Measurements from ENCODE around the gene CLDN5. TPM values are rescaled to one million over a fixed set of nuclear protein-coding genes. Genes with fewer than 3 reads are reported as not detected.

The CLDN5 gene
- total RNA-seq, 1 donor from 2014 or later, result 19.5 TPM

DNA sequence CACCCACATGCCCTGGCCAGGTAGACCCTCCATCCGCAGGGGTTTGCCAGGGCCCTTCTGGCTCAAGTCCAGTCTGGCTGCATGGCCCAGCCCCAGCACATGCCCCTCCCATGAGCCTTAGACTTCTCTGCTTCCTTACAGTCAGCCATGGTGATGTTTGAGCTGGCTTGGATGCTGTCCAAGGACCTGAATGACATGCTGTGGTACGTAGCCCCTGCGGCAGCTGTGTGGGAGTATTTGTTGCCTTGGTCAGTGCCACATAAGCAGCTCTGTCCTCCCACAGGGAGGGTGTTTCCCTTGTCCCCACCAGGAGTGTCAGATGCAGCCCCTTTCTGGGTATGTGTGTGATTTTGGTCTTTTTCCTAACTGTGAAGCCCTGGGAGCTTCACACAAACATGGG, 27.0 kb downstream of the CLDN5 start:
- intact Hi-C loops (cut with micrococcal nuclease), result loop anchor here (5.0 kb wide), 1 partner anchor 135 kb away; no protein-coding TSS in a partner anchor
- TF ChIP-seq, protein P1, sequence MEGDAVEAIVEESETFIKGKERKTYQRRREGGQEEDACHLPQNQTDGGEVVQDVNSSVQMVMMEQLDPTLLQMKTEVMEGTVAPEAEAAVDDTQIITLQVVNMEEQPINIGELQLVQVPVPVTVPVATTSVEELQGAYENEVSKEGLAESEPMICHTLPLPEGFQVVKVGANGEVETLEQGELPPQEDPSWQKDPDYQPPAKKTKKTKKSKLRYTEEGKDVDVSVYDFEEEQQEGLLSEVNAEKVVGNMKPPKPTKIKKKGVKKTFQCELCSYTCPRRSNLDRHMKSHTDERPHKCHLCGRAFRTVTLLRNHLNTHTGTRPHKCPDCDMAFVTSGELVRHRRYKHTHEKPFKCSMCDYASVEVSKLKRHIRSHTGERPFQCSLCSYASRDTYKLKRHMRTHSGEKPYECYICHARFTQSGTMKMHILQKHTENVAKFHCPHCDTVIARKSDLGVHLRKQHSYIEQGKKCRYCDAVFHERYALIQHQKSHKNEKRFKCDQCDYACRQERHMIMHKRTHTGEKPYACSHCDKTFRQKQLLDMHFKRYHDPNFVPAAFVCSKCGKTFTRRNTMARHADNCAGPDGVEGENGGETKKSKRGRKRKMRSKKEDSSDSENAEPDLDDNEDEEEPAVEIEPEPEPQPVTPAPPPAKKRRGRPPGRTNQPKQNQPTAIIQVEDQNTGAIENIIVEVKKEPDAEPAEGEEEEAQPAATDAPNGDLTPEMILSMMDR (IDR thresholded peaks at IDR 0.05; ENCODE audit: borderline replicate concordance), result no peak
- Histone ChIP-seq H3K9me3 (replicated peaks) (no peaks in the 10 kb centered on the region), H3K27ac (replicated peaks) (no peak overlapping the region), H3K36me3 (no peaks in the 10 kb centered on the region), H3K27me3 (ENCODE audit: low read depth) (peaks cover 4% of the 10 kb centered on the region), H3K4me3 (no peak overlapping the region), H3K4me1 (no peaks in the 10 kb centered on the region)
- no peak for DNase-seq

- DNase-seq, result no peak
- Histone ChIP-seq H3K4me3 (no peak overlapping the region), H3K9me3 (replicated peaks) (no peaks in the 10 kb centered on the region), H3K27me3 (ENCODE audit: low read depth) (peaks cover 4% of the 10 kb centered on the region), H3K4me1 (no peaks in the 10 kb centered on the region), H3K27ac (replicated peaks) (no peak overlapping the region), H3K36me3 (no peaks in the 10 kb centered on the region)
- TF ChIP-seq, protein P1 (IDR thresholded peaks at IDR 0.05; ENCODE audit: borderline replicate concordance), result no peak
- intact Hi-C loops (cut with micrococcal nuclease), result loop anchor here (5.0 kb wide), 1 partner anchor 136 kb away; no protein-coding TSS in a partner anchor
Observed at GRCh38 chr22:19496324-19496630, 27.9 kb downstream of the CLDN5 start.

DNA sequence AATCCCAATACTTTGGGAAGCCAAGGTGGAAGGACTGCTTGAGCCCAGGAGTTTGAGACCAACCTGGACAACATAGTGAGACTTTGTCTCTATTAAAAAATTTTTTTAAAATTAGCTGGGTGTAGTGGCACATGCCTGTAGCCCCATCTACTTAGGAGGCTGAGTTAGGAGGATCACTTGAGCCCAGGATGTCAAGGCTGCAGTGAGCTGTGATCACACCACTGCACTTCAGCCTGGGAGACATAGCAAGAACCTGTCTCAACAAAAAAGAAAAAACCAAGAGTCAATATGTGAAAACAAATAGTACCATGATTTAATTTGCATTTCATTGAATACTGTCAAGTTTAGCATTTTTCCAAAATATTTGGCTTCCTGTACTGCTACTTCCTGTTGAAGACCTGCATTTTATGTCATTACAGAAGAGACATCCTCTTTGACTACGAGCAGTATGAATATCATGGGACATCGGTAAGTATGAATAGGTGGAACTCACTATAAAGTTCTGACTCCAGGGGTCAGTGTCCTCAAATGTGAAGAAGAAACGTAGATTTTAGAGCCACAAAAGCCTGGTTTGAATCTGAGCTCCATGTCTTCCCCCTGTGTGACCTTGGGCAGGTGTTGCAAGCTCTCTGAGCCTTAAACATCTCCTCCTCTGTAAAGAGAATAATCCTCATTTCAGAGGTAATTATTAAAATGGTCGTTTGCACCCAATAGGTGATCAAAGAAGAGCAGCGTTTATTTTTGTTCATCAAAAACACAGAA, 28.5 kb downstream of the CLDN5 start:
- Histone ChIP-seq H3K4me1 (no peaks in the 10 kb centered on the region), H3K27ac (replicated peaks) (no peak overlapping the region), H3K9me3 (replicated peaks) (no peaks in the 10 kb centered on the region), H3K4me3 (no peak overlapping the region), H3K36me3 (no peaks in the 10 kb centered on the region), H3K27me3 (ENCODE audit: low read depth) (peaks cover 4% of the 10 kb centered on the region)
- TF ChIP-seq, protein P1 (IDR thresholded peaks at IDR 0.05; ENCODE audit: borderline replicate concordance), result peak; percentile 49
- intact Hi-C loops (cut with micrococcal nuclease), result loop anchor here (5.0 kb wide), 1 partner anchor 137 kb away; no protein-coding TSS in a partner anchor
- no peak for DNase-seq

GRCh38 chr22:19494676-19495173, 29.5 kb downstream of the CLDN5 start:
- Histone ChIP-seq H3K27ac (replicated peaks) (no peak overlapping the region), H3K27me3 (ENCODE audit: low read depth) (peaks cover 4% of the 10 kb centered on the region), H3K4me3 (no peak overlapping the region), H3K9me3 (replicated peaks) (no peaks in the 10 kb centered on the region), H3K4me1 (no peaks in the 10 kb centered on the region), H3K36me3 (no peaks in the 10 kb centered on the region)
- intact Hi-C loops (cut with micrococcal nuclease), result loop anchor here (5.0 kb wide), 1 partner anchor 138 kb away; no protein-coding TSS in a partner anchor
- no peak for DNase-seq
- TF ChIP-seq, protein P1 (IDR thresholded peaks at IDR 0.05; ENCODE audit: borderline replicate concordance), result no peak

- Histone ChIP-seq H3K4me1 (no peaks in the 10 kb centered on the region), H3K4me3 (no peak overlapping the region), H3K9me3 (replicated peaks) (no peaks in the 10 kb centered on the region), H3K36me3 (no peaks in the 10 kb centered on the region), H3K27me3 (ENCODE audit: low read depth) (peaks cover 4% of the 10 kb centered on the region), H3K27ac (replicated peaks) (no peak overlapping the region)
- intact Hi-C loops (cut with micrococcal nuclease), result no loop called here
- TF ChIP-seq, protein P1 (IDR thresholded peaks at IDR 0.05; ENCODE audit: borderline replicate concordance), result no peak
- no peak for DNase-seq
Observed at GRCh38 chr22:19494001-19494560, 30.1 kb downstream of the CLDN5 start.
